IPS-15b (cell line): Measurements from ENCODE around the gene RNF224.
A peak's percentile ranks its signal among the peaks of the same experiment; 100 is the strongest.

Source experiments
- H3K27me3 ChIP-seq: one replicate; pipeline ENCODE4 v1.6.1; 2013; ENCODE audit warnings: low read length; ENCODE audit not compliant: control insufficient read depth, insufficient read depth
- H3K36me3 ChIP-seq: one replicate; pipeline ENCODE4 v1.6.1; 2013; ENCODE audit warnings: low read length; ENCODE audit not compliant: control insufficient read depth, insufficient read depth
- H3K4me1 ChIP-seq: one replicate; pipeline ENCODE4 v1.6.1; 2013; ENCODE audit warnings: mild to moderate bottlenecking, low read length; ENCODE audit not compliant: control insufficient read depth, insufficient read depth
- H3K4me3 ChIP-seq: one replicate; pipeline ENCODE4 v1.5.1; 2013; ENCODE audit warnings: low read depth, low read length
- H3K9ac ChIP-seq: one replicate; pipeline ENCODE4 v1.6.1; 2013; ENCODE audit warnings: low read depth, mild to moderate bottlenecking, low read length
- H3K9me3 ChIP-seq: one replicate; pipeline ENCODE4 v1.6.1; 2013; ENCODE audit warnings: mild to moderate bottlenecking, low read length; ENCODE audit not compliant: control insufficient read depth, insufficient read depth

Gene RNF224

GRCh38 chr9:137194909-137195308 lies 32.4 kb upstream of the RNF224 start:
- H3K9ac ChIP-seq, result peak overlapping the region; percentile 37
- no peak overlapping the region for H3K4me3 ChIP-seq
- H3K9me3 ChIP-seq, result no peaks in the 10 kb centered on the region
- H3K36me3 ChIP-seq, result peaks cover 14% of the 10 kb centered on the region
- H3K4me1 ChIP-seq, result peaks cover 2% of the 10 kb centered on the region
- H3K27me3 ChIP-seq, result no peaks in the 10 kb centered on the region

- peaks cover 2% of the 10 kb centered on the region for H3K4me1 ChIP-seq
- H3K4me3 ChIP-seq, result no peak overlapping the region
- H3K27me3 ChIP-seq, result no peaks in the 10 kb centered on the region
- no peak overlapping the region for H3K9ac ChIP-seq
- no peaks in the 10 kb centered on the region for H3K9me3 ChIP-seq
- peaks cover 12% of the 10 kb centered on the region for H3K36me3 ChIP-seq
Observed at GRCh38 chr9:137195525-137196220, 31.6 kb upstream of the RNF224 start.

GRCh38 chr9:137198051-137198901 lies 29.0 kb upstream of the RNF224 start:
- Histone ChIP-seq H3K27me3 (no peaks in the 10 kb centered on the region), H3K9me3 (no peaks in the 10 kb centered on the region), H3K36me3 (no peaks in the 10 kb centered on the region), H3K4me3 (no peak overlapping the region), H3K9ac (no peak overlapping the region), H3K4me1 (peaks cover 2% of the 10 kb centered on the region)

GRCh38 chr9:137198902-137199283 lies 28.4 kb upstream of the RNF224 start:
- Histone ChIP-seq H3K9ac (no peak overlapping the region), H3K4me1 (peaks cover 2% of the 10 kb centered on the region), H3K4me3 (no peak overlapping the region)

GRCh38 chr9:137199411-137200121 lies 27.7 kb upstream of the RNF224 start:
- Histone ChIP-seq H3K4me1 (peaks cover 5% of the 10 kb centered on the region), H3K9ac (no peak overlapping the region), H3K27me3 (no peaks in the 10 kb centered on the region), H3K36me3 (no peaks in the 10 kb centered on the region), H3K4me3 (peak overlapping the region; percentile 41), H3K9me3 (no peaks in the 10 kb centered on the region)

More at GRCh38 chr9:137198902-137199283, 28.4 kb upstream of the RNF224 start:
- H3K27me3 ChIP-seq, result no peaks in the 10 kb centered on the region
- H3K36me3 ChIP-seq, result no peaks in the 10 kb centered on the region
- no peaks in the 10 kb centered on the region for H3K9me3 ChIP-seq

- H3K9ac ChIP-seq, result peak within 1 kb of the TSS; percentile 85
- H3K9me3 ChIP-seq, result no peaks in the 10 kb centered on the region
- H3K27me3 ChIP-seq, result no peaks in the 10 kb centered on the region
- H3K4me1 ChIP-seq, result peaks cover 3% of the 10 kb centered on the region
- peak within 1 kb of the TSS; percentile 79 for H3K4me3 ChIP-seq
- H3K36me3 ChIP-seq, result no peaks in the 10 kb centered on the region
Observed at GRCh38 chr9:137200311-137201204, 26.7 kb upstream of the RNF224 start, which contains the start of gene TPRN. Gene TPRN (minus strand): TSS chr9:137200741. CDS start chr9:137200711, 30 bp downstream.

GRCh38 chr9:137201205-137201868 lies 26.0 kb upstream of the RNF224 start:
- Histone ChIP-seq H3K4me1 (peaks cover 3% of the 10 kb centered on the region), H3K27me3 (no peaks in the 10 kb centered on the region), H3K9ac (peak overlapping the region; percentile 85)

GRCh38 chr9:137202966-137203365 lies 24.3 kb upstream of the RNF224 start:
- Histone ChIP-seq H3K4me1 (peaks cover 3% of the 10 kb centered on the region), H3K27me3 (no peaks in the 10 kb centered on the region), H3K9ac (no peak overlapping the region), H3K36me3 (peaks cover 4% of the 10 kb centered on the region), H3K9me3 (no peaks in the 10 kb centered on the region), H3K4me3 (no peak overlapping the region)

More at GRCh38 chr9:137201205-137201868, 26.0 kb upstream of the RNF224 start:
- Histone ChIP-seq H3K9me3 (no peaks in the 10 kb centered on the region), H3K4me3 (peak overlapping the region; percentile 79), H3K36me3 (no peaks in the 10 kb centered on the region)

GRCh38 chr9:137204731-137205125 lies 22.6 kb upstream of the RNF224 start:
- Histone ChIP-seq H3K9me3 (no peaks in the 10 kb centered on the region), H3K27me3 (no peaks in the 10 kb centered on the region), H3K4me1 (peaks cover 3% of the 10 kb centered on the region), H3K36me3 (peaks cover 11% of the 10 kb centered on the region), H3K9ac (peak overlapping the region; percentile 82), H3K4me3 (peak overlapping the region; percentile 98)

- H3K9me3 ChIP-seq, result no peaks in the 10 kb centered on the region
- H3K4me3 ChIP-seq, result peak within 1 kb of the TSS; percentile 98
- peak within 1 kb of the TSS; percentile 82 for H3K9ac ChIP-seq
- H3K27me3 ChIP-seq, result no peaks in the 10 kb centered on the region
- H3K36me3 ChIP-seq, result peaks cover 11% of the 10 kb centered on the region
- H3K4me1 ChIP-seq, result peaks cover 3% of the 10 kb centered on the region
Observed at GRCh38 chr9:137205126-137206069, 21.9 kb upstream of the RNF224 start, which contains the start of the genes NDOR1 and TMEM203. Gene NDOR1 (plus strand): TSS chr9:137205700. CDS start chr9:137205778, 78 bp downstream. Gene TMEM203 (minus strand): TSS chr9:137205648. CDS start chr9:137205414, 234 bp downstream.
